ENCODE measurements around the gene MARK1. TPM values are rescaled to one million over a fixed set of nuclear protein-coding genes. Genes with fewer than 3 reads are reported as not detected.

The MARK1 gene
- polyA plus RNA-seq, 3 donors, result not detected

GRCh38 chr1:220670365-220670764 lies 142.4 kb downstream of the MARK1 start:
- peaks cover 0 to 3% of the 10 kb centered on the region in 2 donors for H3K9me3 ChIP-seq (replicated peaks in 1 of 2; ENCODE audit: control insufficient read depth in 1 of 2, insufficient read depth in 1 of 2, low read length in 2 of 2)
- Mint-ChIP-seq H3K27ac (no peak overlapping the region), H3K36me3 (no peaks in the 10 kb centered on the region), H3K4me1 (no peaks in the 10 kb centered on the region), H3K4me3 (no peak overlapping the region), H3K27me3 (ENCODE audit: low read depth in 3 of 3) (peaks cover 5 to 19% (median 5%) of the 10 kb centered on the region in 3 donors), H3K9me3 (peaks cover 1 to 20% (median 11%) of the 10 kb centered on the region in 7 donors)
- peaks cover 2 to 5% of the 10 kb centered on the region in 2 donors for H3K27me3 ChIP-seq (ENCODE audit: control insufficient read depth in 2 of 2, insufficient read depth in 2 of 2, low read length in 2 of 2)
- no peak overlapping the region for H2AFZ ChIP-seq (ENCODE audit: insufficient read depth, low read depth, low read length, poor library complexity, severe bottlenecking)
- no peak overlapping the region for H3K4me2 ChIP-seq (replicated peaks; ENCODE audit: extremely low read depth, low read length, poor library complexity, severe bottlenecking)
- no peaks in the 10 kb centered on the region for H4K20me1 ChIP-seq (ENCODE audit: insufficient read depth, low read length)
- no peaks in the 10 kb centered on the region for H3K36me3 ChIP-seq (replicated peaks in 1 of 2; ENCODE audit: control insufficient read depth in 1 of 2, insufficient read depth in 2 of 2, low read length in 2 of 2)
- no peak for DNase-seq
- TF ChIP-seq, protein P1, sequence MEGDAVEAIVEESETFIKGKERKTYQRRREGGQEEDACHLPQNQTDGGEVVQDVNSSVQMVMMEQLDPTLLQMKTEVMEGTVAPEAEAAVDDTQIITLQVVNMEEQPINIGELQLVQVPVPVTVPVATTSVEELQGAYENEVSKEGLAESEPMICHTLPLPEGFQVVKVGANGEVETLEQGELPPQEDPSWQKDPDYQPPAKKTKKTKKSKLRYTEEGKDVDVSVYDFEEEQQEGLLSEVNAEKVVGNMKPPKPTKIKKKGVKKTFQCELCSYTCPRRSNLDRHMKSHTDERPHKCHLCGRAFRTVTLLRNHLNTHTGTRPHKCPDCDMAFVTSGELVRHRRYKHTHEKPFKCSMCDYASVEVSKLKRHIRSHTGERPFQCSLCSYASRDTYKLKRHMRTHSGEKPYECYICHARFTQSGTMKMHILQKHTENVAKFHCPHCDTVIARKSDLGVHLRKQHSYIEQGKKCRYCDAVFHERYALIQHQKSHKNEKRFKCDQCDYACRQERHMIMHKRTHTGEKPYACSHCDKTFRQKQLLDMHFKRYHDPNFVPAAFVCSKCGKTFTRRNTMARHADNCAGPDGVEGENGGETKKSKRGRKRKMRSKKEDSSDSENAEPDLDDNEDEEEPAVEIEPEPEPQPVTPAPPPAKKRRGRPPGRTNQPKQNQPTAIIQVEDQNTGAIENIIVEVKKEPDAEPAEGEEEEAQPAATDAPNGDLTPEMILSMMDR (IDR thresholded peaks at IDR 0.05), result no peak
- no peak overlapping the region for H3K27ac ChIP-seq (ENCODE audit: low read depth in 1 of 2, low read length in 2 of 2)
- H3K4me1 ChIP-seq (ENCODE audit: control insufficient read depth in 1 of 2, insufficient read depth in 2 of 2, low read length in 2 of 2), result no peaks in the 10 kb centered on the region
- H3K4me3 ChIP-seq (replicated peaks in 1 of 3; ENCODE audit: low read depth in 2 of 3, low read length in 3 of 3), result no peak overlapping the region
- no peaks in the 10 kb centered on the region for H3K79me2 ChIP-seq (ENCODE audit: insufficient read depth, low read length)
- no peak overlapping the region for H3K9ac ChIP-seq (ENCODE audit: insufficient read depth, low read length, poor library complexity, severe bottlenecking)
- intact Hi-C loops (cut with micrococcal nuclease), result no loop called here

- intact Hi-C loops (cut with micrococcal nuclease), result no loop called here
These were observed 146.0 kb downstream of the MARK1 start for GRCh38 chr1:220673921-220674320.

More at GRCh38 chr1:220673921-220674320, 146.0 kb downstream of the MARK1 start:
- Histone ChIP-seq H3K4me2 (replicated peaks; ENCODE audit: extremely low read depth, low read length, poor library complexity, severe bottlenecking) (no peak overlapping the region), H3K79me2 (ENCODE audit: insufficient read depth, low read length) (no peaks in the 10 kb centered on the region), H3K27ac (ENCODE audit: low read depth in 1 of 2, low read length in 2 of 2) (no peak overlapping the region), H4K20me1 (ENCODE audit: insufficient read depth, low read length) (no peaks in the 10 kb centered on the region), H3K36me3 (replicated peaks in 1 of 2; ENCODE audit: control insufficient read depth in 1 of 2, insufficient read depth in 2 of 2, low read length in 2 of 2) (no peaks in the 10 kb centered on the region), H2AFZ (ENCODE audit: insufficient read depth, low read depth, low read length, poor library complexity, severe bottlenecking) (no peak overlapping the region), H3K4me1 (ENCODE audit: control insufficient read depth in 1 of 2, insufficient read depth in 2 of 2, low read length in 2 of 2) (no peaks in the 10 kb centered on the region), H3K27me3 (ENCODE audit: control insufficient read depth in 2 of 2, insufficient read depth in 2 of 2, low read length in 2 of 2) (peaks cover 2 to 5% of the 10 kb centered on the region in 2 donors), H3K4me3 (replicated peaks in 1 of 3; ENCODE audit: low read depth in 2 of 3, low read length in 3 of 3) (no peak overlapping the region), H3K9me3 (replicated peaks in 1 of 2; ENCODE audit: control insufficient read depth in 1 of 2, insufficient read depth in 1 of 2, low read length in 2 of 2) (peaks cover 0 to 3% of the 10 kb centered on the region in 2 donors), H3K9ac (ENCODE audit: insufficient read depth, low read length, poor library complexity, severe bottlenecking) (no peak overlapping the region)
- no peak for DNase-seq
- peaks cover 6 to 16% (median 15%) of the 10 kb centered on the region in 3 donors for H3K27me3 Mint-ChIP-seq (ENCODE audit: low read depth in 3 of 3)
- H3K27ac Mint-ChIP-seq, result no peak overlapping the region
- peak overlapping the region in 1 of 2 donors; percentile 9 for H3K4me3 Mint-ChIP-seq
- no peaks in the 10 kb centered on the region for H3K36me3 Mint-ChIP-seq
- 91% methylated on average over 1 of the region's 1 CpG for WGBS (ENCODE audit: insufficient coverage)
- peaks cover 2 to 14% (median 6%) of the 10 kb centered on the region in 7 donors for H3K9me3 Mint-ChIP-seq
- H3K4me1 Mint-ChIP-seq, result no peaks in the 10 kb centered on the region
- TF ChIP-seq, protein P1 (IDR thresholded peaks at IDR 0.05), result no peak
